ENCODE measurements around the gene EPB41L4B. TPM values are rescaled to one million over a fixed set of nuclear protein-coding genes. Genes with fewer than 3 reads are reported as not detected.

EPB41L4B gene
- total RNA-seq, 2 donors from 2014 or later: 6.4 to 6.6 TPM

GRCh38 chr9:109314011-109314531, 6.8 kb downstream of the EPB41L4B start:
- Mint-ChIP-seq H3K9me3 (no peaks in the 10 kb centered on the region), H3K27me3 (ENCODE audit: insufficient read depth) (peaks cover 14% of the 10 kb centered on the region)

GRCh38 chr9:109313351-109313750, 7.5 kb downstream of the EPB41L4B start:
- H3K4me1 ChIP-seq (ENCODE audit: control insufficient read depth, insufficient read depth, low read length): no peaks in the 10 kb centered on the region
- H3K27me3 ChIP-seq (ENCODE audit: control insufficient read depth, insufficient read depth, low read length, poor library complexity, severe bottlenecking): peaks cover 5% of the 10 kb centered on the region
- H3K4me3 ChIP-seq (ENCODE audit: low read length): no peak overlapping the region
- no peak for DNase-seq
- TF ChIP-seq CTCF (conservative IDR thresholded peaks at IDR 0.05): no peak
- H3K36me3 ChIP-seq (ENCODE audit: control insufficient read depth, insufficient read depth, low read length): no peaks in the 10 kb centered on the region
- peaks cover 14% of the 10 kb centered on the region for H3K4me1 Mint-ChIP-seq
- peaks cover 7% of the 10 kb centered on the region for H3K27me3 Mint-ChIP-seq (ENCODE audit: insufficient read depth)
- H3K9ac ChIP-seq (ENCODE audit: extremely low read depth, low read length, poor library complexity, severe bottlenecking): no peak overlapping the region
- WGBS, 2 experiments (ENCODE audit: insufficient coverage in 1 of 2, insufficient read length in 1 of 2): 79% methylated on average over 4 of the region's 4 CpGs; no CpG with 5 or more reads in 1 of the 2 experiments
- no peaks in the 10 kb centered on the region for H3K9me3 Mint-ChIP-seq
- H3K4me3 Mint-ChIP-seq: no peak overlapping the region
- no peak overlapping the region for H3K27ac Mint-ChIP-seq
- no peaks in the 10 kb centered on the region for H3K9me3 ChIP-seq (ENCODE audit: control insufficient read depth, low read length)
- no peaks in the 10 kb centered on the region for H3K36me3 Mint-ChIP-seq (ENCODE audit: low read depth)
- H3K27ac ChIP-seq (ENCODE audit: low read depth, low read length): no peak overlapping the region

More at GRCh38 chr9:109314011-109314531, 6.8 kb downstream of the EPB41L4B start:
- no peak overlapping the region for H3K27ac Mint-ChIP-seq
- no peak for DNase-seq
- TF ChIP-seq CTCF (conservative IDR thresholded peaks at IDR 0.05): no peak
- no peak overlapping the region for H3K4me3 ChIP-seq (ENCODE audit: low read length)
- peaks cover 12% of the 10 kb centered on the region for H3K27me3 ChIP-seq (ENCODE audit: control insufficient read depth, insufficient read depth, low read length, poor library complexity, severe bottlenecking)
- no peak overlapping the region for H3K27ac ChIP-seq (ENCODE audit: low read depth, low read length)
- no peak overlapping the region for H3K9ac ChIP-seq (ENCODE audit: extremely low read depth, low read length, poor library complexity, severe bottlenecking)
- peaks cover 20% of the 10 kb centered on the region for H3K4me1 Mint-ChIP-seq
- H3K36me3 Mint-ChIP-seq (ENCODE audit: low read depth): no peaks in the 10 kb centered on the region
- no peaks in the 10 kb centered on the region for H3K9me3 ChIP-seq (ENCODE audit: control insufficient read depth, low read length)
- no peak overlapping the region for H3K4me3 Mint-ChIP-seq
- no peaks in the 10 kb centered on the region for H3K4me1 ChIP-seq (ENCODE audit: control insufficient read depth, insufficient read depth, low read length)
- WGBS, 2 experiments (ENCODE audit: insufficient coverage in 1 of 2, insufficient read length in 1 of 2): 66 to 78% methylated on average over 7 to 12 of the region's 13 CpGs
- no peaks in the 10 kb centered on the region for H3K36me3 ChIP-seq (ENCODE audit: control insufficient read depth, insufficient read depth, low read length)

GRCh38 chr9:109312783-109313182, 8.1 kb downstream of the EPB41L4B start:
- Mint-ChIP-seq H3K9me3 (no peaks in the 10 kb centered on the region), H3K36me3 (ENCODE audit: low read depth) (no peaks in the 10 kb centered on the region), H3K27me3 (ENCODE audit: insufficient read depth) (peaks cover 2% of the 10 kb centered on the region), H3K4me1 (peaks cover 9% of the 10 kb centered on the region), H3K4me3 (no peak overlapping the region), H3K27ac (no peak overlapping the region)
- no peak overlapping the region for H3K9ac ChIP-seq (ENCODE audit: extremely low read depth, low read length, poor library complexity, severe bottlenecking)
- no peaks in the 10 kb centered on the region for H3K9me3 ChIP-seq (ENCODE audit: control insufficient read depth, low read length)
- no peak for DNase-seq
- no peaks in the 10 kb centered on the region for H3K4me1 ChIP-seq (ENCODE audit: control insufficient read depth, insufficient read depth, low read length)
- no peaks in the 10 kb centered on the region for H3K36me3 ChIP-seq (ENCODE audit: control insufficient read depth, insufficient read depth, low read length)
- H3K27ac ChIP-seq (ENCODE audit: low read depth, low read length): no peak overlapping the region
- H3K4me3 ChIP-seq (ENCODE audit: low read length): no peak overlapping the region
- no peak for TF ChIP-seq CTCF (conservative IDR thresholded peaks at IDR 0.05)
- no peaks in the 10 kb centered on the region for H3K27me3 ChIP-seq (ENCODE audit: control insufficient read depth, insufficient read depth, low read length, poor library complexity, severe bottlenecking)
- 85 to 89% methylated on average over 3 to 7 of the region's 7 CpGs for WGBS, 2 experiments (ENCODE audit: insufficient coverage in 1 of 2, insufficient read length in 1 of 2)
